Measurements from ENCODE around the gene CDC123. TPM values are rescaled to one million over a fixed set of nuclear protein-coding genes. Genes with fewer than 3 reads are reported as not detected.
"Not testable (repeated sequence)": the region's sequence is repeated elsewhere in the genome, so short reads cannot be mapped to it uniquely, and the experiment has no call there.

CDC123 gene
- total RNA-seq, 1 experiment from 2014 or later: 118 TPM

DNA sequence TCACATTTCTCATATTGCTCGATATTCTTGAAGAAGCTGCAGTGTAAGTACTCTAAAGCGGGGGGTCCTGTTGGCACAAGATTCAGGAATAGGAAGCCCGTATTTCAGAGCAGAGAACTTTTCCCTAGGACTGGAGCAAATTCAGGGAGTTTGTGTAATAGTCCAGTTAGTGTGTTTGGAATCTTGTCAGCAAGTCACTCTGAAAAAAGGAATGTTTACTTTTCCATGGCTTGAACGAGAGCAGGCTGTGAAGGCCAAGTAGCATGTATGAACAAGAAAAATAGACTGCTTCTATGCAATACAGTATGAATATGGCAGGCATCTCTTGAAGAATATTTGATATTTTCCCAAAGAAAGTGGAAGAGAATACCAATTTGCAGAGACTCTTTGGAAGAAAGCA lies 39.8 kb downstream of the CDC123 start:
- H3K27ac ChIP-seq: no peak overlapping the region

DNA sequence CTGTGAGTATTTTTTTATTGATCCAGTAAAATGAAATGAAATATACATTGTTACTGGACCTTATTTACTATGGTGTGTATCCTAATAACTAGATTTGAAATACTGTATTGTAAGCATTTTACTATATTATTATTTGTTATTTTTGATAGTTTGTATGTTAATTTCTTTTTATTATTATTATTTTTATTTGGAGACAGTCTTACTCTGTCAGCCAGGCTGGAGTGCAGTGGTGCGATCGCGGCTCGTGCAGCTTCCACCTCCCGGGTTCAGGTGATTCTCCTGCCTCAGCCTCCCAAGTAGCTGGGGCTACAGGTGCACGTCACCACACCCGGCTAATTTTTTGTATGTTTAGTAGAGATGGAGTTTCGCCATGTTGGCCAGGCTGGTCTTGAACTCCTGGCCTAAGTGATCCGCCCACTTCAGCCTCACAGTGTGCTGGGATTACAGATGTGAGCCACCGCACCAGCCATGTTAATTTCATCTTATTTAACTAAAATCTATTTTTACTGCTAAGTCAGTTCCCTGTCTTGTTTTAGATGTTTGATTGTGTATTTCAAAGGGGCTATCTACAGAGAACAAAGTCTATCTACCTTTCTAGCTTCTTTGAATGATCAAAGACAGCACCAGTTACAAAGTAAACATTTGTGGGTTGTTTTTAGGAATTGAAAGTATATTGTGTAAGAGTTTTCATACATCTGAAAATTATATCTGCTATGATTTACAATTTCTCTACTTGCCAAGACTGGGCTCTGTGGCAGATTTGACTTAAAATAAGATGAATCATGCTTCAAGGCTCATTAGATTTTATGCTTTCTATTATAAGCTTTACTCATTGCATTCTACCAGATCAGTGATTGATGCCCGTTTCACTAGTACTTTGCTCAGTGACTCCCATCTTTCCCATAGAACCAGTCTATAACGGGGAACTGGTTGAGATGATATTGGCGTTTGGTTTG lies 41.6 kb downstream of the CDC123 start:
- Histone ChIP-seq H3K27ac (no peak overlapping the region), H3K36me3 (peaks cover 26% of the 10 kb centered on the region), H3K9me3 (replicated peaks) (no peaks in the 10 kb centered on the region), H3K27me3 (no peaks in the 10 kb centered on the region), H3K4me3 (no peak overlapping the region), H3K4me1 (no peaks in the 10 kb centered on the region)
- DNase-seq: no peak

More for the DNA sequence above, 39.8 kb downstream of the CDC123 start:
- Histone ChIP-seq H3K27me3 (no peaks in the 10 kb centered on the region), H3K36me3 (peaks cover 29% of the 10 kb centered on the region), H3K4me1 (no peaks in the 10 kb centered on the region), H3K4me3 (no peak overlapping the region), H3K9me3 (replicated peaks) (no peaks in the 10 kb centered on the region)
- no peak for DNase-seq

- Histone ChIP-seq H3K4me3 (no peak overlapping the region), H3K27ac (no peak overlapping the region), H3K4me1 (no peaks in the 10 kb centered on the region), H3K9me3 (replicated peaks) (no peaks in the 10 kb centered on the region), H3K27me3 (no peaks in the 10 kb centered on the region), H3K36me3 (peaks cover 26% of the 10 kb centered on the region)
- no peak for DNase-seq
Observed at GRCh38 chr10:12238821-12239220, 42.8 kb downstream of the CDC123 start.

DNA sequence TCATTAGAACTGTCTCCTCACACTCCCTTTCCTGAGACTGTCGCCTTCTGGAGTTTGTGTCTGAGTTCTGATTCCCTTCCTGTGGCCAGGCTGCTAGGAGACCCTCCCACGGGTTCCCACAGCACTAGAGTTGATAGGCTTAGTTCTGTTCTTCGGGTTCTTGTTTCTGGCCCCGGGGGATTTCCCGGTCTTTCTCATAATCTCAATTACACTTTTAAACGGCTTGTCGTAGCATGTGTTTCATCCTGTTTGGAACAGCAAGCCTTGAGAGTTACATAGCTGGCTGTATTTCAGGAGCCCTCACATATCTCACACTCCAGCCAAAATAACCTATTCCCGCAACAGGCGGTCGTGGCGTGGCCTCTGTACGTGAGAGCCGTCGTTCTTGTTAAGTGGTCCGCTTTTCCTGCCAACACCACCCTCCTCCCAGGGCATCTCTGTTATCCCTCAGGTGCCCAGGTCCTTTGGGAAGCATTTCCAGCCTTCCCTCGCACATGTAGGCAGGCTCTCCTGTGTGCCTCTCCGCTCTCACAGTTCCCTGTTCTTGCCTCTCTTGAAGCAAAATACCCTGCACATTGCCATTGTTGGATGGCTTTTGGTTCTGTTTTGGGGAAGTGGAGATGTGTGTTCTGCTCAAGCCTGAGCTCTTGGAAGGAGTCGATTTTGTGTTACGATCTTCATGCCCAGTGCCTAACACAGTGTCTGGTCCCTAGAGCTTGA lies 46.0 kb downstream of the CDC123 start:
- Histone ChIP-seq H3K4me3 (no peak overlapping the region), H3K27me3 (no peaks in the 10 kb centered on the region), H3K4me1 (no peaks in the 10 kb centered on the region), H3K27ac (no peak overlapping the region), H3K9me3 (replicated peaks) (no peaks in the 10 kb centered on the region), H3K36me3 (peaks cover 18% of the 10 kb centered on the region)
- DNase-seq: peak in 1 of 2 experiments; percentile 15

DNA sequence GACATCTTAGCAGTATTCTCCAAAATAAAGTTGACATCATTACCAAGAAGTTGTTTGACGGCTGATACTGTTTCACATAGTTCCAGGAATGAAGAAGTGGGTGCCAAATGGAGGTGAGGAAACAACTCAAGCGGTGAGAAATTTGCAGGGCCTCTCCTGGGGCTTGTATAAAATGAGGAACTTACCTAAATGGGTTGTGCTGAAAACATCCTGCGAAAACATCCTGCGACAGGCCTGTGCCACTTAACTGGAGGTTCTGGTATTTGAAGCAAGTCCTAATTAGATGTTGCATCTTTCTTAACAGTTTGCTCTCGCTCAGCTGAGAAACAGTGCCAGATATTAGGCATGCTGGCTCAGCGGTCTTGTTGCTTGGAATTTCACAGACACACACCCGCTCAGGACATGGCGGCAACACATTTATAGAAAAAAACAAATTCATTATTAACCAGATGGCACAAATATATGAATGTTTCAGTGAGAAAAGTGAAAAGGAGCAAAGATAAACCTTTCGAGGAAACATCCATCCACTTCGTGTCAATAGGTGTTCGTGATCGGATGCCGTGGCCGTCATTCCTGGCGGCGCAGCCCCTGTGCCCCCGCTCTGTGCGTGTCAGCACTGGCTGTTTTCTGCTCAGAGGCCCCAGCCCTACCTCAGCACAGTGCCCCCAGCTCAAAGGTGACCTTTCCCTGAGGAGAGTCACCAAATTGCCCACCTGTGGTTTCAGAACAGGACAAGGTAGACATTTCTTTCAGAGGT lies 48.1 kb downstream of the CDC123 start:
- Histone ChIP-seq H3K27ac (no peak overlapping the region), H3K9me3 (replicated peaks) (no peaks in the 10 kb centered on the region), H3K36me3 (peaks cover 12% of the 10 kb centered on the region)

DNA sequence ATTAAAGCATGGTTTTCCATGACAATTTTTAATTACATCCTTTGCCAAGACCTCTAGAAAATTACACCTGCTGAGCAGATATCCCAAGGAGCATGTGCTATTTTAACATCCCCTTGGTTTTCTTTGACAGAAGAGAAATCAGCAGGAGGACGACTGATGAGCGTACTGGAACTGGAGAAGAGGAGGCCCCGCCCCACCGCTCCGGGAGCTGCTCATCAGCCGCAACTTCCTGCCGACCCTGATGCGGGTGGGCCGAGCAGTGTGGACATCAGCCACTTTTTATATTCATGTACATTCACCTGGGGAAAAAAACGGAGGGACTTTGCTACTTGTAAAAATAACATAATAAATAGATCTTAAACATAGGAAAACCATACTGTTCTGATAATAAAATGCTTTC lies 54.2 kb downstream of the CDC123 start:
- 0 out of 2 replicates have a peak, but pooled peaks cover 5% of the 10 kb centered on the region for H3K36me3 ChIP-seq
- no peaks in the 10 kb centered on the region for H3K27me3 ChIP-seq
- no peak for DNase-seq
- H3K4me1 ChIP-seq: no peaks in the 10 kb centered on the region
- H3K4me3 ChIP-seq: no peak overlapping the region
- H3K9me3 ChIP-seq (replicated peaks): no peaks in the 10 kb centered on the region
- no peak overlapping the region for H3K27ac ChIP-seq

More for the DNA sequence above, 48.1 kb downstream of the CDC123 start:
- Histone ChIP-seq H3K27me3 (no peaks in the 10 kb centered on the region), H3K4me1 (no peaks in the 10 kb centered on the region), H3K4me3 (no peak overlapping the region)
- no peak for DNase-seq

DNA sequence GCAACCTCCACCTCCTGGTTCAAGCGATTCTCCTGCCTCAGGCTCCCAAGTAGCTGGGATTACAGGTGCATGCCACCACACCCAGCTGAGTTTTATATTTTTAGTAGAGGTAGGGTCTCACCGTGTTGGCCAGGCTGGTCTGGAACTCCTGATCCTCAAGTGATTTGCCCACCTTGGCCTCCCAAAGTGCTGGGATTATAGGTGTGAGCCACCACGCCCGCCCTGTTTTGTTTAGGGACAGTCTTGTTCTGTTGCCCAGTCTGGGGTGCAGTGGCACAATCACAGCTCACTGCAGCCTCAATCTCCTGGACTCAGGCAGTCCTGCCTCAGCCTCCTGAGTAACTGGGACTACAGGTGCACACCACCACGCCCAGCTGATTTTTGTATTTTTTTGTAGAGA lies 54.7 kb downstream of the CDC123 start:
- not testable (repeated sequence) for H3K27me3 ChIP-seq; DNase-seq; H3K36me3 ChIP-seq; H3K4me1 ChIP-seq; H3K9me3 ChIP-seq (replicated peaks); H3K27ac ChIP-seq; H3K4me3 ChIP-seq

GRCh38 chr10:12251581-12251980 lies 55.6 kb downstream of the CDC123 start:
- H3K27me3 ChIP-seq: no peaks in the 10 kb centered on the region
- DNase-seq: no peak
- H3K4me3 ChIP-seq: no peak overlapping the region
- H3K4me1 ChIP-seq: no peaks in the 10 kb centered on the region
- 0 out of 2 replicates have a peak, but pooled peaks cover 5% of the 10 kb centered on the region for H3K36me3 ChIP-seq
- no peak overlapping the region for H3K27ac ChIP-seq
- H3K9me3 ChIP-seq (replicated peaks): no peaks in the 10 kb centered on the region

DNA sequence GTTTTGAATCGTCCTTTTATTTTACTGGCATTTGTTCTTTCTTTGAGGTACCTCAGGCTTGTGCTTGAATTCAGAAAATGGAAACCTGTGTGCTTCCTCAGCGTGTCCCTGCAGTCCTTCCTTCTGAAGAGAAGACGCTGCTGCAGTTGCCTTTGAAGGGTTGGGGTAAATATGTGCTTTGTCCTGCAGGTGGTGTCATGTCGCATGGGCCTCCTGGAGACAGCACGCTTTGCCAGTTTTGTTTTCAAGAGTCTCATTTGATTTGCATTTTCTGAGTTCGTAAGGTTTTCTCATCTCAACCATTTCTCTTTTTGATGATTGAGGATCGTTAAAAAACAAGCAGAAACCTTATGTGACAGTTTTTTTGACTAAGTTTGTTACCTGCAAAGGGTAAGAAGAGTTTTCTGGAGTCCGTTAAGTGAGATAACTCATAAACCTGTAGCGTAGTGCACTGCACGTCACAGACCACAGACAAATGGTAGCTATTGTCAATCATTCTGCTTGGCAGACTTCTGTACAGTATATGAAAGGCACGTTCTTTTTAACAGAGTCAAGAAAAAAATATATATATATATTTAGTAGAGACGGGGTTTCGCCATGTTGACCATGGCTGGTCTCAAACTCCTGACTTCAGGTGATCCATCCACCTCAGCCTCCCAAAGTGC lies 57.0 kb downstream of the CDC123 start:
- Histone ChIP-seq H3K27me3 (no peaks in the 10 kb centered on the region), H3K4me3 (no peak overlapping the region), H3K36me3 (0 out of 2 replicates have a peak, but pooled peaks cover 5% of the 10 kb centered on the region), H3K9me3 (replicated peaks) (no peaks in the 10 kb centered on the region), H3K27ac (no peak overlapping the region), H3K4me1 (no peaks in the 10 kb centered on the region)
- DNase-seq: peak in 1 of 2 experiments; percentile 30

DNA sequence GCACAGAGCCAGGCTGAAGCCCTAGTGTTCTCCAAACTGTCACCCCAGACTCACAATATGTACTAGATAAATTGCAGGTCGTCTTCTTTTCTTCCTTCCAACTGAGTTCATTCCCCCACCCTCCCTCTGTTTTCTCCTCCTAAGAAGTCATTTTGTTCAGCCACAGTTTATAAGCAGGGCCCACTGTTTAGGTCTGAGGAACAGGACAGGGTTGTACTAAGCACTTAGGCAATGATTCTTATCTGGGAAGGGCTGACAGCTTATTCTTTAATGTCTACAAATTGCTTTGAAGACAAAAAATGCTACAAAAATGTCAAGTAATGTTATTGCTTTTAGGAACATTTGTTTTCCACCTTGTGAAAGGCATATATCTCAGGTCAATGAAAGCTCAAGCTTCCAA lies 59.1 kb downstream of the CDC123 start:
- Histone ChIP-seq H3K36me3 (0 out of 2 replicates have a peak, but pooled peaks cover 2% of the 10 kb centered on the region), H3K27me3 (no peaks in the 10 kb centered on the region), H3K27ac (no peak overlapping the region), H3K4me1 (no peaks in the 10 kb centered on the region), H3K4me3 (no peak overlapping the region), H3K9me3 (replicated peaks) (no peaks in the 10 kb centered on the region)
- DNase-seq: no peak

DNA sequence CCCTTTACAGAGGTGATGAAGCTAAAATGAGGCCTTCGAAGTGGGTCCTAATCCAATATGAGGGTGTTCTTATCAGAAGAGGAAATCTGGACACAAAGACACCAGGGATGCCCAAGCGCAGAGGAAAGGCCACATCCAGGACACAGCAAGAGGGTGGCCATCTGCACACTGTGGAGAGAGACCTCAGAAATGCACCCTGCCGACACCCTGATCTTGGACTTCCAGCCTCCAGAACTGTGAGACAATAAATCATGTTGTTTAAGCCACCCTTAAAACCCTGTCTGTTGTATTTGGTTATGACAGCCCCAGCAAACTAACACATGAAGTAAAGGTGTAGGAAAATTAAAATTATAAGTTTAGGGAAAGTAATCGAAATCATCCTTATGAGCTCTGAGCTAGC lies 64.0 kb downstream of the CDC123 start:
- Histone ChIP-seq H3K4me3 (no peak overlapping the region), H3K36me3 (no peaks in the 10 kb centered on the region), H3K9me3 (replicated peaks) (no peaks in the 10 kb centered on the region), H3K27me3 (no peaks in the 10 kb centered on the region), H3K4me1 (no peaks in the 10 kb centered on the region; the same call in 1 of the 2 replicates), H3K27ac (no peak overlapping the region)
- no peak for DNase-seq

- Histone ChIP-seq H3K9me3 (replicated peaks) (no peaks in the 10 kb centered on the region), H3K27ac (no peak overlapping the region), H3K4me1 (no peaks in the 10 kb centered on the region; the same call in 1 of the 2 replicates), H3K27me3 (no peaks in the 10 kb centered on the region), H3K36me3 (no peaks in the 10 kb centered on the region), H3K4me3 (no peak overlapping the region)
- DNase-seq: peak in 1 of 2 experiments; percentile 49
Observed at GRCh38 chr10:12262278-12262981, 66.4 kb downstream of the CDC123 start.

DNA sequence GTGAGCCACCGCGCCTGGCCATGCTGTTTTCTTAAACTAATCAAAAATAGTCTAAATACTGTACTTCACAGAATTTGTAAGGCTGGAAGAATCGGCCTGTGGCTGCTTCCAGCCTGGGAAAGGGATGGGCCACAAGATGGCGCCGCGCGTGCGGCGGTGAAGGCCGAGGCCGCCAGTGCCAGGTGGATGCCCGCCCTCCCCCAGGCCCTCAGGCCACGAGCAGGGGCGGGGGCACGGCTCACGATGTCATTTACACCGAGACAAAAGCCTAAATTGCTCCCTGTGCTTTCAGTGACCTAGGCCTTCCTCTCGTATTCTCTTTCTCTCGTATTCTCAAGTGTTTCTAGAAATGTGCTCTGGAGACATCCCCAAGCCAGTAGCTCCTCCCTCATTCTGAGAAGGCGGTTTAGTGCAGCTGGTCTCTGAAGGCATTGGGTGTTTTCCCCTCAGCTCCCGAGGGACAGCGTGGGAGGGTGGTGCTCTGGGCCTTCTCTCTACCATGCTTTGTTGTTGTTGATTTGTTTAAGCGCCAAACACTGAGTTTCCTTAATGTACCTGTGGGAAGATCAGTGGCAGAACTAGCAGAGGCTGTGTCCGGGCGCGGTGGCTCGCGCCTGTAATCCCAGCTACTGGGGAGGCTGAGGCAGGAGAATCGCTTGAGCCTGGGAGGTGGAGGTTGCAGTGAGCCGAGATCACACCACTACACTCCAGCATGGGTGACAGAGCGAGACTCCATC lies 68.4 kb downstream of the CDC123 start:
- no peaks in the 10 kb centered on the region for H3K27me3 ChIP-seq
- H3K36me3 ChIP-seq: no peaks in the 10 kb centered on the region
- no peaks in the 10 kb centered on the region; the same call in 1 of the 2 replicates for H3K4me1 ChIP-seq
- no peak overlapping the region for H3K27ac ChIP-seq
- H3K9me3 ChIP-seq (replicated peaks): no peaks in the 10 kb centered on the region
- DNase-seq: peak; percentile 60 to 72
- H3K4me3 ChIP-seq: peak overlapping the region; percentile 36

Data from SJCRH30 (cell line).